ENCODE measurements around the gene HIP1. TPM values are rescaled to one million over a fixed set of nuclear protein-coding genes. Genes with fewer than 3 reads are reported as not detected.
A peak's percentile ranks its signal among the peaks of the same experiment; 100 is the strongest.
"Not testable (repeated sequence)": the region's sequence is repeated elsewhere in the genome, so short reads cannot be mapped to it uniquely, and the experiment has no call there.

Gene HIP1
- 1 to 10 TPM; 2.2 to 2.8 TPM for total RNA-seq

GRCh38 chr7:75738604-75738974 lies at the start of gene HIP1:
Gene HIP1, minus strand, starts transcription at chr7:75738941. Its CDS starts 21 bp downstream, at chr7:75738920.
- Mint-ChIP-seq H3K36me3 (ENCODE audit: low read depth) (no peaks in the 10 kb centered on the region), H3K27me3 (peaks cover 16% of the 10 kb centered on the region), H3K9me3 (no peaks in the 10 kb centered on the region), H3K4me3 (peak within 1 kb of the TSS; percentile 93), H3K27ac (peak within 1 kb of the TSS; percentile 97), H3K4me1 (peaks cover 16% of the 10 kb centered on the region)
- DNase-seq: no peak
- POLR2A ChIA-PET: no interaction called here
- CTCF ChIA-PET: interaction anchor here (0.8 kb wide), 1 partner anchor 14 kb away, joined by 3 read pairs; no protein-coding TSS in a partner anchor

GRCh38 chr7:75788154-75788847 lies 49.6 kb upstream of the HIP1 start:
- H3K4me1 Mint-ChIP-seq; H3K4me3 Mint-ChIP-seq; DNase-seq; POLR2A ChIA-PET; H3K36me3 Mint-ChIP-seq (ENCODE audit: low read depth); H3K9me3 Mint-ChIP-seq; H3K27ac Mint-ChIP-seq; H3K27me3 Mint-ChIP-seq: not testable (repeated sequence)
- CTCF ChIA-PET: interaction anchor here (0.8 kb wide), 1 partner anchor 107 kb away, joined by 3 read pairs; no protein-coding TSS in a partner anchor

GRCh38 chr7:75783058-75783457 lies 44.3 kb upstream of the HIP1 start:
- H3K4me1 Mint-ChIP-seq; H3K36me3 Mint-ChIP-seq (ENCODE audit: low read depth); H3K9me3 Mint-ChIP-seq; POLR2A ChIA-PET; DNase-seq; H3K27ac Mint-ChIP-seq; H3K4me3 Mint-ChIP-seq: not testable (repeated sequence)
- peaks cover 16% of the 10 kb centered on the region for H3K27me3 Mint-ChIP-seq
- CTCF ChIA-PET: interaction anchor here (1.4 kb wide), 1 partner anchor 16 kb away, joined by 3 read pairs; no protein-coding TSS in a partner anchor

- H3K27ac Mint-ChIP-seq; DNase-seq; H3K36me3 Mint-ChIP-seq (ENCODE audit: low read depth); H3K9me3 Mint-ChIP-seq; POLR2A ChIA-PET; H3K4me3 Mint-ChIP-seq; CTCF ChIA-PET: not testable (repeated sequence)
- Mint-ChIP-seq H3K27me3 (peaks cover 16% of the 10 kb centered on the region), H3K4me1 (peaks cover 14% of the 10 kb centered on the region)
These were observed 42.0 kb upstream of the HIP1 start for GRCh38 chr7:75780647-75781273.

GRCh38 chr7:75779516-75779915 lies 40.8 kb upstream of the HIP1 start:
- H3K27ac Mint-ChIP-seq; H3K36me3 Mint-ChIP-seq (ENCODE audit: low read depth); POLR2A ChIA-PET; DNase-seq; H3K4me3 Mint-ChIP-seq; H3K9me3 Mint-ChIP-seq: not testable (repeated sequence)
- CTCF ChIA-PET: interaction anchor here (0.6 kb wide), 1 partner anchor 29 kb away, joined by 4 read pairs; no protein-coding TSS in a partner anchor
- Mint-ChIP-seq H3K4me1 (peaks cover 19% of the 10 kb centered on the region), H3K27me3 (peaks cover 16% of the 10 kb centered on the region)

- H3K27ac Mint-ChIP-seq; H3K9me3 Mint-ChIP-seq; H3K36me3 Mint-ChIP-seq (ENCODE audit: low read depth); H3K4me3 Mint-ChIP-seq; DNase-seq; POLR2A ChIA-PET: not testable (repeated sequence)
- CTCF ChIA-PET: interaction anchor here (0.6 to 0.9 kb wide), 2 partner anchors 29 to 31 kb away, joined by 3 to 4 read pairs; no protein-coding TSS in a partner anchor
- Mint-ChIP-seq H3K27me3 (peaks cover 16% of the 10 kb centered on the region), H3K4me1 (peaks cover 19% of the 10 kb centered on the region)
These were observed 40.3 kb upstream of the HIP1 start for GRCh38 chr7:75779035-75779434.

GRCh38 chr7:75776295-75776971 lies 37.7 kb upstream of the HIP1 start:
- Mint-ChIP-seq H3K27ac (no peak overlapping the region), H3K36me3 (ENCODE audit: low read depth) (no peaks in the 10 kb centered on the region), H3K27me3 (peaks cover 11% of the 10 kb centered on the region), H3K4me3 (no peak overlapping the region), H3K4me1 (peaks cover 19% of the 10 kb centered on the region), H3K9me3 (no peaks in the 10 kb centered on the region)
- peak; percentile 46 for DNase-seq
- POLR2A ChIA-PET: no interaction called here
- CTCF ChIA-PET: interaction anchor here (0.6 kb wide), 2 partner anchors 346 to 1759 kb away, joined by 4 read pairs; no protein-coding TSS in a partner anchor

- H3K4me1 Mint-ChIP-seq: peaks cover 18% of the 10 kb centered on the region
These were observed 35.2 kb upstream of the HIP1 start for GRCh38 chr7:75773958-75774357.

GRCh38 chr7:75772081-75773077 lies 33.6 kb upstream of the HIP1 start, which contains the start of gene CCL26:
Gene CCL26, minus strand, starts transcription at chr7:75772211. Its CDS starts 35 bp downstream, at chr7:75772176.
- Mint-ChIP-seq H3K4me1 (peaks cover 13% of the 10 kb centered on the region), H3K9me3 (no peaks in the 10 kb centered on the region), H3K27me3 (no peaks in the 10 kb centered on the region), H3K36me3 (ENCODE audit: low read depth) (no peaks in the 10 kb centered on the region), H3K27ac (no peak within 1 kb of the TSS), H3K4me3 (no peak within 1 kb of the TSS)
- POLR2A ChIA-PET: no interaction called here
- DNase-seq: no peak
- CTCF ChIA-PET: interaction anchor here (1.3 kb wide), 1 partner anchor 10 kb away, joined by 10 read pairs; no protein-coding TSS in a partner anchor

More at GRCh38 chr7:75773958-75774357, 35.2 kb upstream of the HIP1 start:
- H3K36me3 Mint-ChIP-seq (ENCODE audit: low read depth); H3K4me3 Mint-ChIP-seq; DNase-seq; H3K9me3 Mint-ChIP-seq; H3K27me3 Mint-ChIP-seq; POLR2A ChIA-PET; H3K27ac Mint-ChIP-seq; CTCF ChIA-PET: not testable (repeated sequence)

- Mint-ChIP-seq H3K9me3 (no peaks in the 10 kb centered on the region), H3K4me1 (peaks cover 8% of the 10 kb centered on the region), H3K4me3 (no peak overlapping the region), H3K27me3 (no peaks in the 10 kb centered on the region), H3K27ac (no peak overlapping the region), H3K36me3 (ENCODE audit: low read depth) (no peaks in the 10 kb centered on the region)
- ChIA-PET CTCF (interaction anchor here (1.3 kb wide), 1 partner anchor 9 kb away, joined by 10 read pairs; no protein-coding TSS in a partner anchor), POLR2A (no interaction called here)
- DNase-seq: no peak
These were observed 32.5 kb upstream of the HIP1 start for GRCh38 chr7:75771224-75771623.

- Mint-ChIP-seq H3K4me1 (peaks cover 2% of the 10 kb centered on the region), H3K9me3 (no peaks in the 10 kb centered on the region), H3K4me3 (no peak overlapping the region), H3K27me3 (no peaks in the 10 kb centered on the region), H3K36me3 (ENCODE audit: low read depth) (no peaks in the 10 kb centered on the region), H3K27ac (no peak overlapping the region)
- ChIA-PET POLR2A (no interaction called here), CTCF (interaction anchor here (0.5 to 3.0 kb wide), 5 partner anchors 9 to 1527 kb away, joined by 3 to 10 read pairs (median 3); no protein-coding TSS in a partner anchor)
- no peak for DNase-seq
These were observed 23.7 kb upstream of the HIP1 start for GRCh38 chr7:75762350-75762917.

- H3K27ac Mint-ChIP-seq; H3K36me3 Mint-ChIP-seq (ENCODE audit: low read depth): not testable (repeated sequence)
These were observed 23.1 kb upstream of the HIP1 start for GRCh38 chr7:75761801-75762200.

More at GRCh38 chr7:75761801-75762200, 23.1 kb upstream of the HIP1 start:
- H3K4me3 Mint-ChIP-seq, H3K27me3 Mint-ChIP-seq, H3K9me3 Mint-ChIP-seq, DNase-seq, POLR2A ChIA-PET, H3K4me1 Mint-ChIP-seq: not testable (repeated sequence)
- CTCF ChIA-PET: interaction anchor here (3.0 kb wide), 1 partner anchor 10 kb away, joined by 10 read pairs; no protein-coding TSS in a partner anchor
